A673 (cell line): Measurements from ENCODE around the gene SLC25A47. TPM values are rescaled to one million over a fixed set of nuclear protein-coding genes. Genes with fewer than 3 reads are reported as not detected.

Experiments used
- BruUV-seq: library from RNA; stranded (reverse); fragments of 400-500 nt; replicated peaks from 2 replicates; lab custom pipeline; 2021; lab: Mats Ljungman, UMichigan
- CTCF ChIA-PET: fragments of 300-600 bp; sonication (Branson Sonifier 250); formaldehyde crosslinking; loops from one replicate; lab custom pipeline; 2022; ENCODE audit warnings: antibody characterized with exemption; lab: Charles Lee
- POLR2A ChIA-PET: fragments of 300-600 bp; sonication (Branson Sonifier 250); formaldehyde crosslinking; loops from one replicate; lab custom pipeline; 2022; ENCODE audit warnings: antibody characterized with exemption; ENCODE audit not compliant: low non-redundant PET; lab: Charles Lee
- DNase-seq: peaks from one replicate; pipeline ENCODE4 v3.0.0-alpha.2; 2015; ENCODE audit warnings: low spot score
- H3K27ac ChIP-seq: fragments of 200-600 bp; sonication (generic); 2 replicates; pipeline ENCODE4 v1.5.1; 2016; ENCODE audit warnings: mixed run types, low read depth, mild to moderate bottlenecking, mixed read lengths, antibody characterized with exemption, low read length; ENCODE audit not compliant: poor library complexity, severe bottlenecking
- H3K27me3 ChIP-seq: fragments of 200-600 bp; sonication (generic); replicated peaks from 2 replicates; pipeline ENCODE4 v1.6.1; 2017; ENCODE audit warnings: mixed run types, low read depth, mild to moderate bottlenecking, mixed read lengths, antibody characterized with exemption, low read length; ENCODE audit not compliant: insufficient read depth, poor library complexity
- H3K36me3 ChIP-seq: fragments of 200-600 bp; sonication (generic); 2 replicates; pipeline ENCODE4 v1.6.1; 2016; ENCODE audit warnings: mixed run types, mild to moderate bottlenecking, mixed read lengths, antibody characterized with exemption, low read length; ENCODE audit not compliant: insufficient read depth, poor library complexity, severe bottlenecking
- H3K4me1 ChIP-seq: fragments of 200-600 bp; sonication (generic); 2 replicates; pipeline ENCODE4 v1.6.1; 2017; ENCODE audit warnings: mixed run types, mild to moderate bottlenecking, mixed read lengths, antibody characterized with exemption, low read length; ENCODE audit not compliant: insufficient read depth, poor library complexity, severe bottlenecking
- H3K4me3 ChIP-seq: fragments of 200-600 bp; sonication (generic); 2 replicates; pipeline ENCODE4 v1.5.1; 2016; ENCODE audit warnings: low read depth, mixed run types, mild to moderate bottlenecking, mixed read lengths, low read length; ENCODE audit not compliant: poor library complexity, severe bottlenecking
- H3K9me3 ChIP-seq: fragments of 200-600 bp; sonication (generic); 2 replicates; pipeline ENCODE4 v1.6.1; 2016; ENCODE audit warnings: mixed run types, low read depth, mild to moderate bottlenecking, mixed read lengths, antibody characterized with exemption, low read length; ENCODE audit not compliant: poor library complexity, severe bottlenecking
- CTCF ChIP-seq: fragments of 300-800, 200-600 bp; sonication (generic); conservative IDR thresholded peaks from 2 replicates; pipeline ENCODE4 v1.5.1; 2017; ENCODE audit warnings: low read depth, mild to moderate bottlenecking, antibody characterized with exemption, low read length, moderate library complexity, mixed read lengths
- EZH2 ChIP-seq: fragments of 200-600 bp; sonication (generic); IDR thresholded peaks from 2 replicates; pipeline ENCODE4 v1.6.1; 2017; ENCODE audit warnings: borderline replicate concordance, low read depth, mild to moderate bottlenecking, mixed read lengths, antibody characterized with exemption, low read length; ENCODE audit not compliant: poor library complexity, severe bottlenecking
- intact Hi-C: fragments of 100-400 bp; cut with micrococcal nuclease; formaldehyde crosslinking; loops from one replicate; pipeline ENCODE4 v1.10.0; 2022; ENCODE audit not compliant: unreplicated experiment
- total RNA-seq: library from RNA; stranded (reverse); gene quantifications from 2 replicates; pipeline ENCODE4 v1.2.3, GENCODE V29; 2021

SLC25A47 gene
- total RNA-seq, 1 experiment from 2014 or later, result not detected

GRCh38 chr14:100313464-100314230 is 9.5 kb upstream of the SLC25A47 start:
- Histone ChIP-seq H3K4me3 (no peak overlapping the region), H3K36me3 (no peaks in the 10 kb centered on the region), H3K4me1 (peaks cover 5% of the 10 kb centered on the region), H3K9me3 (no peaks in the 10 kb centered on the region), H3K27ac (no peak overlapping the region), H3K27me3 (no peaks in the 10 kb centered on the region)
- no TSS peak for BruUV-seq
- DNase-seq, result no peak
- ChIA-PET POLR2A (no interaction called here), CTCF (no interaction called here)
- intact Hi-C loops, result no loop called here
- TF ChIP-seq EZH2 (no peak), CTCF (no peak)

GRCh38 chr14:100314724-100315123 is 8.4 kb upstream of the SLC25A47 start:
- Histone ChIP-seq H3K27me3 (no peaks in the 10 kb centered on the region), H3K4me1 (peaks cover 5% of the 10 kb centered on the region), H3K9me3 (no peaks in the 10 kb centered on the region), H3K4me3 (no peak overlapping the region), H3K36me3 (no peaks in the 10 kb centered on the region), H3K27ac (no peak overlapping the region)
- TF ChIP-seq EZH2, result no peak
- TF ChIP-seq CTCF, result no peak
- BruUV-seq, result no TSS peak
- DNase-seq, result no peak
- intact Hi-C loops, result no loop called here
- ChIA-PET CTCF (no interaction called here), POLR2A (no interaction called here)

GRCh38 chr14:100317389-100317788 is 5.8 kb upstream of the SLC25A47 start:
- Histone ChIP-seq H3K4me3 (no peak overlapping the region), H3K27me3 (no peaks in the 10 kb centered on the region), H3K9me3 (no peaks in the 10 kb centered on the region), H3K36me3 (no peaks in the 10 kb centered on the region), H3K27ac (no peak overlapping the region), H3K4me1 (peaks cover 5% of the 10 kb centered on the region)
- intact Hi-C loops, result no loop called here
- TF ChIP-seq EZH2 (no peak), CTCF (no peak)
- DNase-seq, result no peak
- BruUV-seq, result no TSS peak
- POLR2A ChIA-PET, result no interaction called here
- CTCF ChIA-PET, result no interaction called here
